ENCODE data around the gene SLC28A1.
"Not testable (repeated sequence)": the region's sequence is repeated elsewhere in the genome, so short reads cannot be mapped to it uniquely, and the experiment has no call there.

The SLC28A1 gene, protein sequence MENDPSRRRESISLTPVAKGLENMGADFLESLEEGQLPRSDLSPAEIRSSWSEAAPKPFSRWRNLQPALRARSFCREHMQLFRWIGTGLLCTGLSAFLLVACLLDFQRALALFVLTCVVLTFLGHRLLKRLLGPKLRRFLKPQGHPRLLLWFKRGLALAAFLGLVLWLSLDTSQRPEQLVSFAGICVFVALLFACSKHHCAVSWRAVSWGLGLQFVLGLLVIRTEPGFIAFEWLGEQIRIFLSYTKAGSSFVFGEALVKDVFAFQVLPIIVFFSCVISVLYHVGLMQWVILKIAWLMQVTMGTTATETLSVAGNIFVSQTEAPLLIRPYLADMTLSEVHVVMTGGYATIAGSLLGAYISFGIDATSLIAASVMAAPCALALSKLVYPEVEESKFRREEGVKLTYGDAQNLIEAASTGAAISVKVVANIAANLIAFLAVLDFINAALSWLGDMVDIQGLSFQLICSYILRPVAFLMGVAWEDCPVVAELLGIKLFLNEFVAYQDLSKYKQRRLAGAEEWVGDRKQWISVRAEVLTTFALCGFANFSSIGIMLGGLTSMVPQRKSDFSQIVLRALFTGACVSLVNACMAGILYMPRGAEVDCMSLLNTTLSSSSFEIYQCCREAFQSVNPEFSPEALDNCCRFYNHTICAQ

DNA sequence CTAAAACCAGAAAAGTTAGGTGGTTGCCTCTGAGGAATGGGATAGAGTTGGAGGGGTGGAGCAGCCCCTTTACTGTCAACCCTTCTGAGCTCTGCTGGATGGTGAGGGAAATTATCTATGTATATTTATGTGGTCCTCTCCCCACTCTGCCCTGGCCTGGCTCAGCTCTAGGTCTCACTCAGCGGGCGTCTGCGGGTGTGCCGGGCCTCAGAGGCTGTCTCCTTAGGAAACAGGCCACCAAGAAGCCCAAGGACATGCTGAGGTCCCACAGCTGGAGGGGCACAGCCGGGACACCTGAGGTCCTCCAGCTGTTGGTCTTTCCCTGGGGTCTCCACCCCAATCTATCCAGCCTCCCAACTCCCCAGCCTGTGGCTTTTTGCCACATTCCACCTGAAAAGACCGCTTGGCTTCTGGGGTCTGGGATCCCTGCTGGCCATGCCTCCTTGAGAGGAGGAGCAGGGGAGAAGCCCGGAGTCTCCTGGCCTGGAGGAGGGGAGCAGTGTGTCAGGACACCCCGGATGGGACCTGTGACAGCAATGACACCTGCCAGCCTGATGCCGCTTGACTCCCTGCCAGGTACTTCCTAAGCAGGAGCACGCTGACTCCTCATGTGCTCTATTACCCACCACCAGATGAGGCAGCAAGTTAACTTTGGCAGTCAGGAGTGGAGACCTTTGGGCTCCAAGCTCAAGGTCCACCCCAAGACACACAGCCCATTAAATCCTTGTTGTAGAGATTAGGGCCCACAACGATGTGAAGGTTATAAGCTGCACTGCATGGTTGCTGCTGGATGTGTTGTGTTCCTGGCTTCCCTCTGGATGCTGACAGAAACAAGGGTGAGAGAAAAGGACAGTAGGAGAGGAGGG lies at the start of gene SLC28A1:
Gene SLC28A1 (plus strand): TSS at position 747 of the 866 bp plus-strand sequence. CDS start 3,099 bp downstream, outside the sequence.
- Mint-ChIP-seq H3K4me3 (no peak within 1 kb of the TSS), H3K4me1 (ENCODE audit: low read depth) (no peaks in the 10 kb centered on the region), H3K36me3 (ENCODE audit: low read depth) (no peaks in the 10 kb centered on the region), H3K27me3 (no peaks in the 10 kb centered on the region), H3K9me3 (no peaks in the 10 kb centered on the region), H3K27ac (no peak within 1 kb of the TSS)
- DNase-seq: no peak

GRCh38 chr15:84834969-84835368 lies 49.5 kb upstream of the SLC28A1 start:
- no peaks in the 10 kb centered on the region for H3K9me3 Mint-ChIP-seq
- H3K36me3 Mint-ChIP-seq (ENCODE audit: low read depth): no peaks in the 10 kb centered on the region
- no peaks in the 10 kb centered on the region for H3K27me3 Mint-ChIP-seq
- H3K4me3 Mint-ChIP-seq: no peak overlapping the region
- no peaks in the 10 kb centered on the region for H3K4me1 Mint-ChIP-seq (ENCODE audit: low read depth)
- H3K27ac Mint-ChIP-seq: no peak overlapping the region
- no peak for DNase-seq

DNA sequence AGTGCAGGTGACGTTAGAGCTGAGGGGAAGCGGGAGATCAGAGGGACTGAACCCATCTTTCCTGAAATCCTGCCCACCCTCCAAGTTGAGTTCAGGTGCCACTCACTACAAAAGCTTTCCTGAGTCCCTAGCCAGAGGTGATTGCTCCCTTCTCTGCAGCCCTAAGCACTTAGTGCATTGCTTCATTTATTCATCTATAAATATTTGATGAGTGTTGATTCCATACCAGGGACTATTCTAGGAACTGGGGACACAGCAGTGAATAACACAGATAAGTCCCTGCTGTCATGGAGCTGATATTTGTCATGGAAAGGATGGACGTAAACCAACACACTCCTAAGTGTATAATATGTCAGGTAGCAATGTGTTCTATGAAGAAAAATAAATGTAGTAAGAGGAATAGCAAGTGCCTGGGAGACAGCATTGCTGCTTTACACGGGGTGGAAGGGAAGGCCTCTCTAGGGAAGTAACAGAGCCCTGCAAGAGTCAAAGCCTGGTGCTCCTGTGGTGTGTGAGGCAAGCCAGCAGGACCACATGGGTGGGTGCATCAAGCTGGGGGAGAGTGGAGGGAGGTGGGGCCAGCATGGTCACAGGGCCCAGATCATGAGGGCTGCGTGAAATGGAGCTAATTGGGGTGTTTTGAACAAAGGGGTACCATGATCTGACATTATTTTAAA lies 48.7 kb upstream of the SLC28A1 start:
- Mint-ChIP-seq H3K4me1 (ENCODE audit: low read depth) (no peaks in the 10 kb centered on the region), H3K4me3 (no peak overlapping the region), H3K27me3 (no peaks in the 10 kb centered on the region), H3K9me3 (no peaks in the 10 kb centered on the region), H3K27ac (no peak overlapping the region), H3K36me3 (ENCODE audit: low read depth) (no peaks in the 10 kb centered on the region)
- no peak for DNase-seq

DNA sequence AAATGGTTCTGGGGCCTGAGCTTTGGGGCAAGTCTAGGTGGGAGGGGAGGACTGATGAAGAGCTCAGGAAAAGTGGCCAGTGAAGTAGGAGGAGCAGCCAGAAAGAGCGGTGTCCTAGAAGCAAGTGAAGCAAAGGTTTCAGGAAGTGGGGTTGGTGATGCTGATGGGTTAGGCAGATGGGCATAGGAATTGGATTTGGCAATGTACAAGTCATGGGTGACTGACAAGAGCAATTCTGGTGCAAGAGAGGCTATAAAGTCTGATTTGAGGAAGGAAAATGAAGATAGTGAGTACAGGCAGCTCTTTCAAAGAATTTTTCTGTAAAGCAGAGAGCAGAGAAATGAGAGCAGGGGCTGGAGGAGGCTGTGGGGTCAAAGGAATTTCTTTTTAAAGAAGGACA lies 47.6 kb upstream of the SLC28A1 start:
- H3K27ac Mint-ChIP-seq: no peak overlapping the region
- no peak for DNase-seq

GRCh38 chr15:84839714-84840113 lies 44.7 kb upstream of the SLC28A1 start:
- no peaks in the 10 kb centered on the region for H3K36me3 Mint-ChIP-seq (ENCODE audit: low read depth)
- no peak for DNase-seq
- H3K27ac Mint-ChIP-seq: no peak overlapping the region
- H3K4me1 Mint-ChIP-seq (ENCODE audit: low read depth): no peaks in the 10 kb centered on the region
- no peaks in the 10 kb centered on the region for H3K27me3 Mint-ChIP-seq
- H3K9me3 Mint-ChIP-seq: no peaks in the 10 kb centered on the region
- no peak overlapping the region for H3K4me3 Mint-ChIP-seq

More for the DNA sequence above, 47.6 kb upstream of the SLC28A1 start:
- Mint-ChIP-seq H3K4me1 (ENCODE audit: low read depth) (no peaks in the 10 kb centered on the region), H3K4me3 (no peak overlapping the region), H3K36me3 (ENCODE audit: low read depth) (no peaks in the 10 kb centered on the region), H3K27me3 (no peaks in the 10 kb centered on the region), H3K9me3 (no peaks in the 10 kb centered on the region)

DNA sequence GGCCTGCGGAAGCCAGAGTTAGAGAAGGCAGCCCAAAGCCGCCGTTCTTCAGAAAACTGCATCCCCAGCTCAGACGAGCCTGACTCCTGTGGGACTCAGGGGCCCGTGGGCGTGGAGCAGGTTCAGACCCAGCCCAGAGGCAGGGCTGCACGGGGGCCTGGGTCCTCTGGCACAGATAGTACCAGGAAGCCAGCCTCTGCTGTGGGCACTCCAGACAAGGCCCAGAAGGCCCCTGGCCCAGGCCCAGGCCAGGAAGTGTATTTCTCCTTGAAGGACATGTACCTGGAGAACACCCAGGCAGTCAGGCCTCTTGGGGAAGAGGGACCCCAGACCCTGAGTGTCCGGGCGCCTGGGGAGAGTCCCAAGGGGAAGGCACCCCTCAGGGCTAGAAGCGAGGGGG lies 44.2 kb upstream of the SLC28A1 start:
- H3K27ac Mint-ChIP-seq: no peak overlapping the region
- H3K27me3 Mint-ChIP-seq: no peaks in the 10 kb centered on the region
- H3K9me3 Mint-ChIP-seq: no peaks in the 10 kb centered on the region
- H3K4me1 Mint-ChIP-seq (ENCODE audit: low read depth): no peaks in the 10 kb centered on the region
- H3K36me3 Mint-ChIP-seq (ENCODE audit: low read depth): no peaks in the 10 kb centered on the region
- H3K4me3 Mint-ChIP-seq: no peak overlapping the region
- no peak for DNase-seq

- DNase-seq: no peak
- no peak overlapping the region for H3K27ac Mint-ChIP-seq
- H3K4me1 Mint-ChIP-seq (ENCODE audit: low read depth): no peaks in the 10 kb centered on the region
- H3K27me3 Mint-ChIP-seq: no peaks in the 10 kb centered on the region
- H3K36me3 Mint-ChIP-seq (ENCODE audit: low read depth): no peaks in the 10 kb centered on the region
- H3K9me3 Mint-ChIP-seq: no peaks in the 10 kb centered on the region
- H3K4me3 Mint-ChIP-seq: no peak overlapping the region
Observed at GRCh38 chr15:84840741-84841429, 43.6 kb upstream of the SLC28A1 start.

DNA sequence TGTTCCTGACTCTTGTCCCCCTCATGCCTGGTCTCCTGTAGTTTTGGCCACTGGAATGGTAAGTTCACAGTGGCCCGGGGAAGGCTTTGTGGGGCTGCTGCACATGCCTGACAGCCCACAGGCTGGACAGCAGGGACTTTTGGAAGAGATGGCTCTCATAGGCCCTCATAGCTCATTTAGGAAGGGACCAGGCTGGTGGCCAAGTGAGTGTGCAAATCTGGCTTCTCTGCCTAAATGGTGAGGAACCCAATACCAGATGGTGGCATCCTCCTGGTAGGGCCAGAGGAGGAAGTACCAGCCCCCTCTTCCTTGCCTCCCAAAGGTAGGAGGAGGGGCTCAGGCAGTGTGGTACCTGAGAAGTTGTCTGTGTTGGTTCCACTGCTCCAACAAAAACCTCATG lies 41.7 kb upstream of the SLC28A1 start:
- no peak for DNase-seq
- Mint-ChIP-seq H3K9me3 (peaks cover 13% of the 10 kb centered on the region), H3K36me3 (ENCODE audit: low read depth) (peaks cover 5% of the 10 kb centered on the region), H3K27me3 (no peaks in the 10 kb centered on the region), H3K4me1 (ENCODE audit: low read depth) (no peaks in the 10 kb centered on the region), H3K27ac (no peak overlapping the region), H3K4me3 (no peak overlapping the region)

DNA sequence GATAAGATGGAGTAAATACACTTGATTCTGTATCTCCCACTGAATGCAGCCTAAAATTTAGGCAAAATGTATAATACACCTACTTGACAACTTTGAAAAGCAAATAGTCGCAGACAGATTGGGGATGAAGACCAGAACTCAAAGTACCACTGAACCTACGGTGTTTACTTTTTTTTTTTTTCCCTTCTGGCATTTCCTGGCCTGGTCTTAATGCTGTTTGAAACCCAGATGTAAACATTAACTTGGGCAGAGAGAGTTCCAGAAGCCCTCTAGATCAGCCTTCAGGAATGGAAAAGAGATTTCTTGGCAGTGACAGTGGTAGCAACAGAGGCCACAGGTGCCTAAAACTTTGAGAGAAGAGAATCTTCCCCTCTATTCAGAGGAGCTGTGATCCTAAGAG lies 39.5 kb upstream of the SLC28A1 start:
- no peaks in the 10 kb centered on the region for H3K27me3 Mint-ChIP-seq
- no peak overlapping the region for H3K4me3 Mint-ChIP-seq
- no peak overlapping the region for H3K27ac Mint-ChIP-seq
- no peaks in the 10 kb centered on the region for H3K4me1 Mint-ChIP-seq (ENCODE audit: low read depth)
- H3K9me3 Mint-ChIP-seq: peaks cover 15% of the 10 kb centered on the region
- no peak for DNase-seq
- H3K36me3 Mint-ChIP-seq (ENCODE audit: low read depth): peaks cover 5% of the 10 kb centered on the region

DNA sequence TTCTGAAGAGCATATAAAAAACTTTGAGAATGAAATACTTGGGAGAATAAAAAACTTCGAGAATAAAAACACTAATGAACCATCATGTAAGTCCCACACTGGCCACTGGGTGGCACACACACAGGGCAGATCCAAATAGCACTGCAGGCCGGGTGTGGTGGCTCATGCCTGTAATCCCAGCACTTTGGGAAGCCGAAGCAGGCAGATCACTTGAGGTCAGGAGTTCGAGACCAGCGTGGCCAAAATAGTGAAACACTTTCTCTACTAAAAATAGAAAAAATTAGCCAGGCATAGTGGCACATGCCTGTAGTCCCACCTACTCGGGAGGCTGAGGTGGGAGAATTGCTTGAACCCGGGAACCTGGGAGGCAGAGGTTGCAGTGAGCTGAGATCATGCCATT lies 38.8 kb upstream of the SLC28A1 start:
- H3K36me3 Mint-ChIP-seq (ENCODE audit: low read depth); H3K27me3 Mint-ChIP-seq; H3K27ac Mint-ChIP-seq; H3K4me1 Mint-ChIP-seq (ENCODE audit: low read depth); H3K4me3 Mint-ChIP-seq: not testable (repeated sequence)
- peaks cover 15% of the 10 kb centered on the region for H3K9me3 Mint-ChIP-seq
- peak; percentile 50 for DNase-seq

GRCh38 chr15:84846269-84846668 lies 38.2 kb upstream of the SLC28A1 start:
- peaks cover 5% of the 10 kb centered on the region for H3K36me3 Mint-ChIP-seq (ENCODE audit: low read depth)
- H3K4me3 Mint-ChIP-seq: no peak overlapping the region

GRCh38 chr15:84847382-84847781 lies 37.1 kb upstream of the SLC28A1 start:
- DNase-seq: no peak
- no peaks in the 10 kb centered on the region for H3K4me1 Mint-ChIP-seq (ENCODE audit: low read depth)
- no peaks in the 10 kb centered on the region for H3K27me3 Mint-ChIP-seq
- peaks cover 15% of the 10 kb centered on the region for H3K9me3 Mint-ChIP-seq
- no peak overlapping the region for H3K4me3 Mint-ChIP-seq
- no peak overlapping the region for H3K27ac Mint-ChIP-seq
- peaks cover 5% of the 10 kb centered on the region for H3K36me3 Mint-ChIP-seq (ENCODE audit: low read depth)

More at GRCh38 chr15:84846269-84846668, 38.2 kb upstream of the SLC28A1 start:
- Mint-ChIP-seq H3K27me3 (no peaks in the 10 kb centered on the region), H3K4me1 (ENCODE audit: low read depth) (no peaks in the 10 kb centered on the region), H3K9me3 (peaks cover 15% of the 10 kb centered on the region), H3K27ac (no peak overlapping the region)
- no peak for DNase-seq

DNA sequence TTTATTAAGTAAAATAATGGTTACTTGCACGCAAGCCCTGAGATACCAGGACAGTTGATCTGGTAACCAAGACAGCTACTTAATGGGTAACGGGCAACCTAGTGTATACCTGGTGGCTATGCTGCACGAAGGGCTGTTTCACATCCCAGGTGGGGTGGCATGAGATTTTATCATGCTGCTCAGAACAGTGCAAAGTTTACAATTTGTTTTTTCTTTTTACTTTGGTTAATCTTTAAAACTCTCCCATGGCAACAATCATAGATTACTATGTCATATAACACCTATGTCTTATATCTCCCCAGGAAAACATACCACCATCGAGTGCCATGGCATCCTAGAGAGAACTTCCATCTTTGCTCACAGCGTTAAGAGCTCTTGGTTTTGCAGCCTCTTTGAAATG lies 32.2 kb upstream of the SLC28A1 start:
- Mint-ChIP-seq H3K36me3 (ENCODE audit: low read depth) (peaks cover under 1% of the 10 kb centered on the region), H3K9me3 (peaks cover 4% of the 10 kb centered on the region), H3K27me3 (no peaks in the 10 kb centered on the region)

GRCh38 chr15:84855136-84855535 lies 29.3 kb upstream of the SLC28A1 start:
- no peaks in the 10 kb centered on the region for H3K36me3 Mint-ChIP-seq (ENCODE audit: low read depth)
- no peak overlapping the region for H3K4me3 Mint-ChIP-seq
- no peaks in the 10 kb centered on the region for H3K4me1 Mint-ChIP-seq (ENCODE audit: low read depth)
- H3K27ac Mint-ChIP-seq: no peak overlapping the region
- no peak for DNase-seq
- no peaks in the 10 kb centered on the region for H3K9me3 Mint-ChIP-seq
- H3K27me3 Mint-ChIP-seq: no peaks in the 10 kb centered on the region

More for the DNA sequence above, 32.2 kb upstream of the SLC28A1 start:
- Mint-ChIP-seq H3K4me3 (no peak overlapping the region), H3K4me1 (ENCODE audit: low read depth) (no peaks in the 10 kb centered on the region), H3K27ac (no peak overlapping the region)
- DNase-seq: no peak
